ENCODE data around the gene NR6A1.

DNA sequence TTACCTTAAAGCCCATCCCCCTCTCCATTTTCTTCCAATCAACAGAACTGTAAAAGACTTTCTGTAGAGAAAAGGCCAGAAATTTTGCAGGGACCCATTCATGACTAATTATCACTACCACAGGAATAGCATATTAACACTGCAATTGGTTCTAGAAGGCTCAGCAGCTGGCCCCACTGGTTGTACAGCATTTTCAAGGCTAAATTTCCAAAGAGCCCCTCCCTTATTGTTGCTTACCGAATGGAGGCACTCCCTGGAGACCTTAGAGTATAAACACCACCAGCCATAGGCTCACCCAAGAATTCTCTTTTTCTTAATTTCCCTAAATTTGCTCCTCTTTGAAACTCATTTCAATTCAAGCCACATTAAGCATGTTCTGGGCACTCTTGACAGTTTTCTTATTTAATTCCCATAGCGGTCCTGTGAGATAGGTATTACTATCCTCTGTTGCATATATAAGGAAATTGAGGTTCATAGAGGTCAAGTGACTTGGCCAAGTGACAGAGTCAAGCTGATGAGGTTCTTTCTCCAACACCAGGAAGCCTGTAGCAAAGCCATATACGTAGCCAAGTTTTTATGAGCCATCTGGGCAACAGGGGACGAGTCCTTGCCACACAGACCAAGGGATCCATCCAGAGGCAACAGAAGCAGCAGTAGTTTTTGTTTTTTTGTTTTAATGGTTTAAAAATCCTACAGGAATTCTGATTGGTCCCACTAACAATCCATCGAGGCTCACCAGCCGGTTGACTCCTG is 180.0 kb downstream of the NR6A1 start:
- TF ChIP-seq, protein P1, sequence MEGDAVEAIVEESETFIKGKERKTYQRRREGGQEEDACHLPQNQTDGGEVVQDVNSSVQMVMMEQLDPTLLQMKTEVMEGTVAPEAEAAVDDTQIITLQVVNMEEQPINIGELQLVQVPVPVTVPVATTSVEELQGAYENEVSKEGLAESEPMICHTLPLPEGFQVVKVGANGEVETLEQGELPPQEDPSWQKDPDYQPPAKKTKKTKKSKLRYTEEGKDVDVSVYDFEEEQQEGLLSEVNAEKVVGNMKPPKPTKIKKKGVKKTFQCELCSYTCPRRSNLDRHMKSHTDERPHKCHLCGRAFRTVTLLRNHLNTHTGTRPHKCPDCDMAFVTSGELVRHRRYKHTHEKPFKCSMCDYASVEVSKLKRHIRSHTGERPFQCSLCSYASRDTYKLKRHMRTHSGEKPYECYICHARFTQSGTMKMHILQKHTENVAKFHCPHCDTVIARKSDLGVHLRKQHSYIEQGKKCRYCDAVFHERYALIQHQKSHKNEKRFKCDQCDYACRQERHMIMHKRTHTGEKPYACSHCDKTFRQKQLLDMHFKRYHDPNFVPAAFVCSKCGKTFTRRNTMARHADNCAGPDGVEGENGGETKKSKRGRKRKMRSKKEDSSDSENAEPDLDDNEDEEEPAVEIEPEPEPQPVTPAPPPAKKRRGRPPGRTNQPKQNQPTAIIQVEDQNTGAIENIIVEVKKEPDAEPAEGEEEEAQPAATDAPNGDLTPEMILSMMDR (IDR thresholded peaks at IDR 0.05; ENCODE audit: insufficient read depth, low read length, poor library complexity, severe bottlenecking): no peak
- no peak for TF ChIP-seq EZH2phosphoT487 (conservative IDR thresholded peaks at IDR 0.05; ENCODE audit: low read length)
